22Rv1 (cell line): ENCODE results near the gene KLHL29.

Experiments used
- ZFX ChIP-seq: fragments of 450-650 bp; IDR thresholded peaks from 2 replicates; pipeline ENCODE4 v1.6.1; 2017; ENCODE audit warnings: antibody characterized with exemption, borderline replicate concordance
- TF ChIP-seq, protein P1 (sequence below): fragments of 450-650 bp; IDR thresholded peaks from 2 replicates; pipeline ENCODE4 v1.5.1; 2017; ENCODE audit warnings: mild to moderate bottlenecking

DNA sequence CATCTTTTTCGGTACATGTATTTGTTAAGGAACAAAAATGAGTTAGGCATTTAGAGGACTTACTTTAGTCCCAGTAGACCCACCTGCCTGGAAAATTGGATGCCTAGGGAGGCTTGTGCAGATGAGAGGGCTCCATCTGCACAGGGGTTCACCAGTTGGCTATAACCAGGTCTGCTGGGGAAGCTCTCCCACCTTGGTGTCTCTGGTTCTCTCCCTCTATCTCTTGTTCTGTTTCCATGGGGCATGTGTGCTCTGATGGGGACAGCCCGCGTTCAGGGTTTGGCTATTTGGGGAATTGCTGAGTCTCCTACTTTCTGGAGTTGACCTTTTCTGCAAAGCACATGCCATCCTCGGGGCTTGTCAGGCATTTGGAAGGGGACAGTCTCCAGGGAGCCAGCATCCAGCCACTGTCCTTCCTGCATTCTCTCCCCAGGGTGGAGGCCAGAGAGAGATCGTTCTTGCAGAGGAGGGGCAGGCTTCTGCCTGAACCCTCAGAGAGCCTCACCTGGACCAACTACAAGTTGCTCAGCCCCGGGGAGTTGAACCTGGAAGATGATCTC, 157.3 kb downstream of the KLHL29 start:
- TF ChIP-seq, protein P1, sequence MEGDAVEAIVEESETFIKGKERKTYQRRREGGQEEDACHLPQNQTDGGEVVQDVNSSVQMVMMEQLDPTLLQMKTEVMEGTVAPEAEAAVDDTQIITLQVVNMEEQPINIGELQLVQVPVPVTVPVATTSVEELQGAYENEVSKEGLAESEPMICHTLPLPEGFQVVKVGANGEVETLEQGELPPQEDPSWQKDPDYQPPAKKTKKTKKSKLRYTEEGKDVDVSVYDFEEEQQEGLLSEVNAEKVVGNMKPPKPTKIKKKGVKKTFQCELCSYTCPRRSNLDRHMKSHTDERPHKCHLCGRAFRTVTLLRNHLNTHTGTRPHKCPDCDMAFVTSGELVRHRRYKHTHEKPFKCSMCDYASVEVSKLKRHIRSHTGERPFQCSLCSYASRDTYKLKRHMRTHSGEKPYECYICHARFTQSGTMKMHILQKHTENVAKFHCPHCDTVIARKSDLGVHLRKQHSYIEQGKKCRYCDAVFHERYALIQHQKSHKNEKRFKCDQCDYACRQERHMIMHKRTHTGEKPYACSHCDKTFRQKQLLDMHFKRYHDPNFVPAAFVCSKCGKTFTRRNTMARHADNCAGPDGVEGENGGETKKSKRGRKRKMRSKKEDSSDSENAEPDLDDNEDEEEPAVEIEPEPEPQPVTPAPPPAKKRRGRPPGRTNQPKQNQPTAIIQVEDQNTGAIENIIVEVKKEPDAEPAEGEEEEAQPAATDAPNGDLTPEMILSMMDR, result no peak
- no peak for TF ChIP-seq ZFX
